Loucy (cell line): ENCODE results near the gene STK39.

Experiments
- H2AFZ ChIP-seq: fragments of 200-600 bp; sonication (generic); 2 replicates; pipeline ENCODE4 v1.6.0; 2016; ENCODE audit warnings: antibody characterized with exemption, mild to moderate bottlenecking, low read length, moderate library complexity
- H3F3A ChIP-seq: fragments of 200-600 bp; 2 replicates; pipeline ENCODE4 v1.6.0; 2016; ENCODE audit warnings: antibody characterized with exemption, low read depth, mild to moderate bottlenecking
- H3K27me3 ChIP-seq: fragments of 200-600 bp; sonication (generic); 2 replicates; pipeline ENCODE4 v1.6.1; 2014; ENCODE audit warnings: low read length, mild to moderate bottlenecking; ENCODE audit not compliant: insufficient read depth, poor library complexity, severe bottlenecking
- H3K36me3 ChIP-seq: fragments of 200-600 bp; sonication (generic); 2 replicates; pipeline ENCODE4 v1.6.1; 2016; ENCODE audit warnings: low read length; ENCODE audit not compliant: insufficient read depth
- H3K4me1 ChIP-seq: fragments of 200-600 bp; sonication (generic); 2 replicates; pipeline ENCODE4 v1.5.1; 2014; ENCODE audit warnings: low read length, mild to moderate bottlenecking; ENCODE audit not compliant: insufficient read depth, poor library complexity, severe bottlenecking
- H3K4me2 ChIP-seq: fragments of 200-600 bp; sonication (generic); 2 replicates; pipeline ENCODE4 v1.6.0; 2014; ENCODE audit warnings: antibody characterized with exemption, low read length, low read depth, mild to moderate bottlenecking; ENCODE audit not compliant: poor library complexity, severe bottlenecking
- H3K4me3 ChIP-seq: fragments of 200-600 bp; sonication (generic); 2 replicates; pipeline ENCODE4 v1.5.1; 2014; ENCODE audit warnings: low read length, mild to moderate bottlenecking, mixed read lengths; ENCODE audit not compliant: poor library complexity, severe bottlenecking
- H3K79me2 ChIP-seq: fragments of 200-600 bp; sonication (generic); 2 replicates; pipeline ENCODE4 v1.6.1; 2014; ENCODE audit warnings: low read length; ENCODE audit not compliant: insufficient read depth
- H3K9ac ChIP-seq: fragments of 200-600 bp; sonication (generic); 2 replicates; pipeline ENCODE4 v1.6.0; 2014; ENCODE audit warnings: mild to moderate bottlenecking, low read depth, low read length, moderate library complexity; ENCODE audit not compliant: poor library complexity, severe bottlenecking
- H3K9me2 ChIP-seq: fragments of 200-600 bp; sonication (generic); replicated peaks from 2 replicates; pipeline ENCODE4 v1.6.1; 2016; ENCODE audit warnings: low read depth, low read length, mixed read lengths
- H3K9me3 ChIP-seq: fragments of 200-600 bp; sonication (generic); 2 replicates; pipeline ENCODE4 v1.6.1; 2014; ENCODE audit warnings: mild to moderate bottlenecking, antibody characterized with exemption, low read length, low read depth; ENCODE audit not compliant: insufficient read depth
- H4K20me1 ChIP-seq: fragments of 200-600 bp; sonication (generic); 2 replicates; pipeline ENCODE4 v1.6.0; 2014; ENCODE audit warnings: antibody characterized with exemption, low read length, mild to moderate bottlenecking; ENCODE audit not compliant: insufficient read depth, poor library complexity, severe bottlenecking
- EZH2phosphoT487 ChIP-seq: fragments of 200-600 bp; IDR thresholded peaks from 2 replicates; pipeline ENCODE4 v1.6.1; 2018; ENCODE audit warnings: antibody characterized with exemption, mild to moderate bottlenecking, moderate library complexity, borderline replicate concordance
- TF ChIP-seq, protein P1 (sequence below): fragments of 200-600 bp; sonication (generic); conservative IDR thresholded peaks from 2 replicates; pipeline ENCODE4 v1.5.1; 2014; ENCODE audit warnings: mild to moderate bottlenecking, antibody characterized with exemption, low read length

STK39 gene

GRCh38 chr2:168176402-168176801 is 71.0 kb downstream of the STK39 start:
- Histone ChIP-seq H2AFZ (no peak overlapping the region), H3K27me3 (no peaks in the 10 kb centered on the region), H3K9ac (no peak overlapping the region), H3K4me1 (peaks cover 39% of the 10 kb centered on the region), H3K9me3 (no peaks in the 10 kb centered on the region), H3K4me3 (peak overlapping the region; percentile 14), H4K20me1 (peaks cover 24% of the 10 kb centered on the region), H3K79me2 (peaks cover 75% of the 10 kb centered on the region), H3F3A (no peaks in the 10 kb centered on the region), H3K36me3 (peaks cover 30% of the 10 kb centered on the region), H3K9me2 (no peaks in the 10 kb centered on the region), H3K4me2 (peak overlapping the region; percentile 58)
- TF ChIP-seq, protein P1, sequence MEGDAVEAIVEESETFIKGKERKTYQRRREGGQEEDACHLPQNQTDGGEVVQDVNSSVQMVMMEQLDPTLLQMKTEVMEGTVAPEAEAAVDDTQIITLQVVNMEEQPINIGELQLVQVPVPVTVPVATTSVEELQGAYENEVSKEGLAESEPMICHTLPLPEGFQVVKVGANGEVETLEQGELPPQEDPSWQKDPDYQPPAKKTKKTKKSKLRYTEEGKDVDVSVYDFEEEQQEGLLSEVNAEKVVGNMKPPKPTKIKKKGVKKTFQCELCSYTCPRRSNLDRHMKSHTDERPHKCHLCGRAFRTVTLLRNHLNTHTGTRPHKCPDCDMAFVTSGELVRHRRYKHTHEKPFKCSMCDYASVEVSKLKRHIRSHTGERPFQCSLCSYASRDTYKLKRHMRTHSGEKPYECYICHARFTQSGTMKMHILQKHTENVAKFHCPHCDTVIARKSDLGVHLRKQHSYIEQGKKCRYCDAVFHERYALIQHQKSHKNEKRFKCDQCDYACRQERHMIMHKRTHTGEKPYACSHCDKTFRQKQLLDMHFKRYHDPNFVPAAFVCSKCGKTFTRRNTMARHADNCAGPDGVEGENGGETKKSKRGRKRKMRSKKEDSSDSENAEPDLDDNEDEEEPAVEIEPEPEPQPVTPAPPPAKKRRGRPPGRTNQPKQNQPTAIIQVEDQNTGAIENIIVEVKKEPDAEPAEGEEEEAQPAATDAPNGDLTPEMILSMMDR, result no peak
- TF ChIP-seq EZH2phosphoT487, result no peak

- Histone ChIP-seq H3K9ac (no peak overlapping the region), H3F3A (no peaks in the 10 kb centered on the region), H3K36me3 (peaks cover 28% of the 10 kb centered on the region), H3K4me1 (peaks cover 39% of the 10 kb centered on the region), H4K20me1 (peaks cover 24% of the 10 kb centered on the region), H3K79me2 (peaks cover 83% of the 10 kb centered on the region), H3K9me3 (no peaks in the 10 kb centered on the region), H2AFZ (no peak overlapping the region), H3K27me3 (no peaks in the 10 kb centered on the region), H3K4me3 (no peak overlapping the region), H3K9me2 (no peaks in the 10 kb centered on the region), H3K4me2 (no peak overlapping the region)
- no peak for TF ChIP-seq EZH2phosphoT487
- TF ChIP-seq, protein P1, result no peak
Observed at GRCh38 chr2:168175469-168175868, 71.9 kb downstream of the STK39 start.

GRCh38 chr2:168174756-168175155 is 72.6 kb downstream of the STK39 start:
- Histone ChIP-seq H4K20me1 (peaks cover 24% of the 10 kb centered on the region), H3K36me3 (peaks cover 28% of the 10 kb centered on the region; the same call in 1 of the 2 replicates), H3F3A (no peaks in the 10 kb centered on the region), H3K9me3 (no peaks in the 10 kb centered on the region), H3K4me3 (no peak overlapping the region), H3K79me2 (peaks cover 87% of the 10 kb centered on the region), H3K9ac (no peak overlapping the region), H2AFZ (no peak overlapping the region), H3K4me2 (peak overlapping the region; percentile 49), H3K27me3 (no peaks in the 10 kb centered on the region), H3K9me2 (no peaks in the 10 kb centered on the region), H3K4me1 (peaks cover 39% of the 10 kb centered on the region)
- TF ChIP-seq EZH2phosphoT487, result no peak
- TF ChIP-seq, protein P1, result no peak
